GM21529 (cell line): ENCODE results near the gene MYLIP.

Source experiments
- ATAC-seq: cut with Tn5 transposase; IDR thresholded peaks from one replicate; pipeline ENCODE4 v1.9.1; 2021; ENCODE audit not compliant: unreplicated experiment

MYLIP gene

DNA sequence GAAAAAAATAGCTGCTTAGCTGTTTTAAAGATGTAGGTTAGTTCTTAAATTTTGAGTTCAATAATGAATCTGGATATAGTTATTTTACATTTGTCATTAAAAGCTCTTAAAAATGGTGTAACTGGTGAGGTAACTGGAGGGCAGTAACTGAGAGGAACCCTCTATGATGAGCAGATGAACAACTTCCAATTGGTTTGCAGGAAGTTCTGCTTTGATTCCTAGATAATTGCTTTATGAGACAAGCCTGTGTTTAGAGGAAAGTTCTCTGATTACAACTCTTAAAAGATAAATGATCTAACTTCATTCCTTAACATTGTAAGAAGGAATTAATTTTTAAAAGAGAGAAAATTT, 8.5 kb downstream of the MYLIP start:
- ATAC-seq, result no peak

DNA sequence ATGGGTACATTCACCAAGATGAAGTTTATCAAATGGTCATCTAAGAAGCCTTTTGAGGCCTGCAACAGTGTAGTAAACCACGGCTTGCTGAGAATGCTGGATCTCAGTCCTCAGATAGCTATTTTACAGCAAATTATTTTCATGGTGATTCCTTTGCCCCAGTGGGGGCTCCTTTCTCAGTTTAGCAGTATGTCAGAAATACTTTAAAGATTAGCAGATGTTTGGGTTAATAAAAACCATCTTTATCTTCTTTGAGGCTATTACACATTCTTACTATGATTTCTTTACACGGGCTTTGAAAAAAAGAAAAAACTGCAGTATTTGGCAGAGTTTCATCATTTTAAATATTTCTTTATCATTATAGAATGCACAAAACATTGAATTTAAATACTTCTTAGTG, 10.7 kb downstream of the MYLIP start:
- no peak for ATAC-seq

DNA sequence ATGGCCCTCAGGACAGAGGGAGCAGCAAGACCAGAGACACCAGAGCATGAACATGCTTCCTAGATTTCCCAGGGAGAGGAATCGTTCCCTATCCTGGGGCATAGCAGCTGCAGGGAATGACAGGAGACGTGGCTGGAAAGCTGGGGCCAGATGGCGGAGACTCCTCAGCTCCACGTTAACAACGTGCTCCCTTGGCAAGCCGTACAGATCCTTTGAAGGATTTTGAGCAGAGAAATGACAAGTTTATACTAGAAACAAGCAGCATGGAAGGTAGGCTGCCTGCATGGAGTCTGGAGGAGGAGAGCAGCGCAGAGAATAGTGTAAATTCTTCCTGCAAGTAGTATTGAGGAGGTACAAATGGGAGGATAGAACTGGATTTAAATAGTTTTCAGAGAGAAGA, 11.7 kb downstream of the MYLIP start:
- ATAC-seq, result no peak

DNA sequence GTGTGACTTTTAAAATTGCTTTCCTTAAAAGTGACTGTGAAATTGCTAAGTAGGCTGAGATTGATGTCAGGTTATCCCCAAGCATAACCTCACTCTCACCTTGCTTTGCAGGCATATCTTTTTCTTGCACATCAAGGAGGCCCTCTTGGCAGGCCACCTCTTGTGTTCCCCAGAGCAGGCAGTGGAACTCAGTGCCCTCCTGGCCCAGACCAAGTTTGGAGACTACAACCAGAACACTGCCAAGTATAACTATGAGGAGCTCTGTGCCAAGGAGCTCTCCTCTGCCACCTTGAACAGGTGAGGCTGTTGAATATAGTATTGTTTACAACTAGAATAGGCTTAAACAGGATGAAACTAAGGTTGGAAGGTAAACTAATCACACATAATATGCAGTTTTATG, 12.6 kb downstream of the MYLIP start:
- ATAC-seq, result no peak

DNA sequence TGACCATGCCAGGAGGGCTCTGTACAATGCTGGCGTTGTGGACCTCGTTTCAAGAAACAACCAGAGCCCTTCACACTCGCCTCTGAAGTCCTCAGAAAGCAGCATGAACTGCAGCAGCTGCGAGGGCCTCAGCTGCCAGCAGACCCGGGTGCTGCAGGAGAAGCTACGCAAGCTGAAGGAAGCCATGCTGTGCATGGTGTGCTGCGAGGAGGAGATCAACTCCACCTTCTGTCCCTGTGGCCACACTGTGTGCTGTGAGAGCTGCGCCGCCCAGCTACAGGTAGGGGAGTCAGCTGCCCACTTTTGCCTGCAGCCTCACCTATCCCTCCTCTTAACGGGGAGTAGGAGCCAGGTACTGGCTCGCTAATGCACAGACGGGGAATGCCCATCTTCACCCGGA, 16.2 kb downstream of the MYLIP start:
- no peak for ATAC-seq

DNA sequence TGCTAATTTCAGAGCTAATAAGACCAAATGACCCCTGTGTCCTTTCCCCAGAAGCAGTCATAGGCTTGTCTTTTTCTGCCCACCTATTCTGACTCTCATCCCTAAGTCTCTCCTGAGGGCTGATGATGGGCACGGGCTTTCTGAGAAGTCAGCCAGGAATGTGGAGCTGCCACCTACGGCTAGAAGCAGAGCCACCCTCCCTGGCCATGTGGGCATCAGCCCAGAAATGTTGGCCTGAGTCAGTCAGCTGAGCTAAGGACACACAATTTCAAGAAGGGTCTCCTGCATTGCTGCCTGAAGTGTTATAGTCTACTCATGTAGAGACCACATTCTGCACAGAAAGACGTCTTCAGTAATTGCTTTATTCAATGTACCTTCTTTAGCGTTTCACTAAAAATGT, 17.1 kb downstream of the MYLIP start:
- no peak for ATAC-seq

DNA sequence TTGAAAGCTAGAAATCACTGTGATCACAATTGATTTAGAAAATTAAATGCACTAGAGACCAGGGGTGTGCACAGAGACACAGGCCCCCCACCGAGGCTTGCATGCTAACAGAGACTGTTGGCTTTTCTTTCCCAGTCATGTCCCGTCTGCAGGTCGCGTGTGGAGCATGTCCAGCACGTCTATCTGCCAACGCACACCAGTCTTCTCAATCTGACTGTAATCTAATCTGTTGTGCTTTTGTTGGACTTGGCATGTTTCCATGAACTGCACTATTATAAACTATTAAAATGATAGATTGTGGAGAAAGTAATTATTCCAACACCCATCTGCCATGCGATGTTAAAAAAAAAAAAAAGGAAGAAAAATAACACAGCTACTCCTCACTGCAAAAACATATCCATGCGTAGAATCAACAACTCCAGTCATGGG, 17.7 kb downstream of the MYLIP start:
- ATAC-seq, result no peak

DNA sequence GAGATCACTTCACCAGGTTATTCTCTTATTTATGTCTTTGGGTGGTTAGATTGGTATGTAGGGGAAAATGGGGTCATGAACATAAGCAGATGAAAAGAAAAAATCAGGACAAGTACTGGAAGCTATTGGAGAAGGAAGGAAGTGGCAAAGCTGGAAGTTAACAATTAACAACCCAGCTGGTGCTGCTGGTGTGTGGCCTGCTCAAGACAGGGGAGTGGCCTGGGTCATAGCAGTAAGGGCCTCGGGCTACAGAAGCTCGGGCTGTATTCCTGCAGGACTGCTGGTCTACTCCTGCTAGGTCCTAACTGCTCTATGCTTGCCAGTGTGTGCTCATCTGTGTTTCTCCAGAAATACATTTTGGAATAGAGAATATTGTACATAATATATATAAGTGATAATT, 19.6 kb downstream of the MYLIP start:
- ATAC-seq, result no peak

DNA sequence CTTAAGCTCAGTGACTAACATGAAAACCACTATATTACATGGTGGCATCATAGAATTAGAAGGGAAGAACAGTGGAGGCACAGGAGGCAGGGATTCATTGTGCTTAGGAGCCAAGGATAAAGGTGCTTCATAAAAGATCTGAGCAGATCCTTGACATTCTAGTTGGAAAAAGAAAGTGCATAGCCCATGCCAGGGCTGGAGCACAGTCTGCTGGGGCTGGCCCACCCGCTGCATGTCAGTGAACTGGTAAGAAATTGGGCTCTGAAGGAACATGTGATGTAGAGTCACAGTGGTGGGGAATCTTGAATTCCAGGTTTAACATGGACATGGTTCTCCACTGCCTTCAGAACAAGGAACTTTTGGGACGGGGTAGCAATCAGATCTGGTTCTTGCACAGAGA, 20.4 kb downstream of the MYLIP start:
- ATAC-seq, result no peak

DNA sequence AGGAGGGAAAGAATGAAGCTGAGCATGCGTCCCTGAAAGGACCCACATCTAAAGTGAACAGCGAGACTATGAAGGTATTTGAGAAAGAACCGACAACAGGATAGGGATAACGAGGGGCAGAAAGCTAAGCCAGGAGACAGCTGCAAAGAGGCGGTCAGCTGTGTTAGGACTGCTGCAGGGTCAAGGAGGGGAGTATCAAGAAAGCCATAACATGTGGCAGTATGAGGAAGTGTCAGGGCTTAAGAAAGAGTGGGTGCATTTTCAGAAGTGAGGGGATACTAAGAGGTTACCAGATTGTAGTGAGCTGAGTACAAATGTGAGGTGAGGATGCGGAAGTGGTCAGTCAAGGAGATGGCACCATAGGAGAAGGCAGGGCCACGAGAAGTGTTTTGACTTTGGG, 21.2 kb downstream of the MYLIP start:
- no peak for ATAC-seq

DNA sequence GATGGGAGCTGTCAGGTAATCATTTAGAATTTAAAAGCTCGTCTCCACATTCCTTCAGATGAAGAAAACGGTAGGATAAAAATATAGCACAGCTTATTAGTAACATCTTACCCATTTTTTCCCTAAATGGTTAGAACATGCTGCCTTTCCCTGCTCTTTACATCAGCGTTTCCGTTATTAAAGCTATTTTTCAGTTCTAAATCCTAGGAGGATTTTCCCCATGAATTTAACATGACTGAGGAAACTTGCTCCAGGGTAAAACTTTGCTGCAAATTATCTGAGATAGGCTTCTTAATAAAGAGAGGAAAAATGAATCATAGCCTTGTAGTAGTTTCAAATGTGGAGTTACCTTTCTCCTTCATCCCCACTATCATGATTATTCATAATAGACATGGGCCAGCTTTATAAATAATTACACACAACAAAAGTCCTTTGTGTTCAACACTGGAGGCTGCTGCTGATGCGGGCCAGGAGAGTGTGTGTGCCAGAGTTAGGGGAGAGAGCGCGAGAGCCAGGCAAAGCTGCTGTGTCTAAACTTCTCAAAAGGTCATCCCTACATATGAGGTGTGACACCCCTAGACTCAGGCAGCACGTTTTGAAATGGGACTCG, 24.4 kb downstream of the MYLIP start:
- ATAC-seq, result no peak

DNA sequence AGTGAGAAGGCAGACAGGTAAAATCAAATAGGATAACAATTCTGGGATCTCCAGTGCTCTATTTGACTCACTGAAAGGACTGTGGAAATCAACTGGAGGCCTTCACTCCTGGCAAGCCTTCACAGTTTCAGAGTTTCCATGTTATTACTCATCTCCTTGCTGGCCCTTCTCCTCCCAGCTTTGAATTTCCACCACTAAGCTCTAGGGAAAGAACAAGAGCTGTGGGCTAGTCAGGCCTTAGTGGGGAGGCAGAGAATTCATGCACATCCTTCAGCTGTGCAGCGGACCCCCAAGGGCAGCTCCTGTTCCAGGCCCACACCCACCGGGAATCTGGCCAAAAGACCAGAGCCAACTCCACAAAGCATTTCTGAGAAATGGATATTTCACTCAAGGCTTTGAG, 26.0 kb downstream of the MYLIP start:
- no peak for ATAC-seq

DNA sequence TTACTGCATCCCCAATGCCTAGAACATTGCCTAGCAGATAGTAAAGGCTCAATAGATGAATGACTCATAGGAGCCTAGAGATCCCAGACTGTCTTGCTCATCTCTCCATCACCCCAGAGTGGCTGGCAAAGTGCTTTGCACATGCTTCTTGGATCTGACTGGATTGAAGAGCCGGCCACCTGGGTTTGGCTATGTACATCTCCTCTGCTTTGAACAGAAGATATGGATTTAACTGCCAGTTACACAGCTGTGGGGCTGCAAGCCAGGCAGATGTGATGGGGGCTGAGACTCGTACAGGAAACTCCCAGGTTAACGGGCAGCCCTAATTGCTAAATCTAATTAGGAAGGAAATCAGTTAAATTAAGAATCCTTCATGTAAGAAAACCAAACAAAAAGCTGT, 28.6 kb downstream of the MYLIP start:
- ATAC-seq, result no peak

DNA sequence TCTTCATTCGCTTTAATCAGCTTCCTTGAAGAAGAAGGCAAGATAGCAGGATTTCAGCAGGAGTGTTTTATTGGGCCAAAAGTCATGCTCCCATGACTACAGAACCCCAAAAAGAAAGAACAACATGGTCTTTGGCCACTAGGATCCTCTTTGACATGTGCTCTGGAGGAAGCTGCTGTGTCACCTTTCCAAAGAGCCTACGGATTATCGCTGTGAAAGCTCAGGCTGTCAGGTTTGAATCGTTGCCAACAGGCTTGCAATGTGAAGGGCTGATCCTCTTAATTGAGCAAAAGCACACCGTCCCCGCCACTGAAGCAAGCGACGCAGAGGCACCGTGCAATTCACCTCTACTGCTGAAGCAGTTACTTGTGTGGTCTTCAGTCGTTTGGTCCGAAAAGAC, 29.0 kb downstream of the MYLIP start:
- no peak for ATAC-seq

DNA sequence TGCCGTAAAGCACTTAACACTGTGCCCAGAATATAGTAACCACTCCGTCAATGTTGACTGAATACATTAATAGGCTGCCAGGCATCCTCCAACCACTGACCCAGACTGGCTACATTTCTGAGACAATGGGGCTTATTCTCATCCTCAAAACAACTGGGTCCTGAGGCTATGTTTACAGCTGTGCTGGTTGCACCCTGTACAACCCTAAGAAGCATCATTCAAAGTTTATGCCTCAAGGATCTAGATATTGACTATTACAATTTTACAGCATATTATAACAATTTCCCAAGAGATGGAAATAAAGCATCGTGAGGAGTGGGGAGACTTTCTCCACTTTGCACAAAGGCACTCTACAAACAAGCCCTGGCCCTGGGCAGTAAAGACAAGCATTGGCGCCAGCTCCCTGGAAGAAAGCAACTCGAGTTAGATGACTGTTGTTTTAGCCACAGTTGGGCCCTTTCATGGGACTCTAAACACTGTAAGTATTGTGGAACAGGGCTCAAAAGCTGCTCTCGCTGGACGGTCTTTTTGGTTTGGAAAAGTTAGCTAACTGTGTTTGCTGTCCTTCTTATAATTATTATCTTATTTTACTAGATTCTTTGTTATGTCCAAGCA, 30.2 kb downstream of the MYLIP start:
- no peak for ATAC-seq

DNA sequence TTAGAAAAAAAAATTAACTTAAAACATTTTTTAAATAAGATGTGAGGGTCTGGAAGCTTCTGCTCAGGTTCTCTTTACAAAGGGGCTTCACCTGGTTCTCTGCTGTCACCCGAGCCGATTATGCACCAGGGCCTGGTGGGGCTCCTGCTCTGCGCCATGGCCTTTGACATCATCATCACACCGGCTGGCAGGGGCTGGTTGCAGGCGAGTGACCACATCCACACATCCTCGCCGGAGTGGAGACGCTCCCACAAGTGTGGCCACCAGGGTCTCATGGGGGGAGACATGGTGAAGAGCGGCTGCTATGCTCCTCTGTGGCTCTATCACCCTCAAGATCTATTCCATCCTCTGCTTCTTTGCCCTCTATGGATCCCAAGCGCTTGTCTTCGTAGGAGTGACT, 31.9 kb downstream of the MYLIP start:
- ATAC-seq, result no peak

DNA sequence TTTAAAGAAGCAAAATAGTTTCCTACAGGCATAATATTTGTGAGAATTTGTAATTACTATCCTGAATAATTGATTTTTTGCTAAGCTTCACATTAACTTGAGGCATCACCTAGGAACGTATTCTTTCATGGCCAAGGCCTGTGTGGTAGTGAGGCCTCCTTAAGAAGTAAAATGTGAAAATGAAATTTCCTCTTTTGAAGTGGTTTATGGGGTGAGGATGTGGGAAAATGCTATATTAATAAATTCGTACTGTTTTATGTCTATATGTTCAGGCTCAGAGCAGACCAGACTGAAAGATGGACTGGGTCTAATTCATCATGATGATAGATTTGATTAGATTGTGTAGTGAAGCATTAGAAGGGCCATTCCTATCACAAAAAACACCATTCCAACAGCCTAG, 33.1 kb downstream of the MYLIP start:
- no peak for ATAC-seq

DNA sequence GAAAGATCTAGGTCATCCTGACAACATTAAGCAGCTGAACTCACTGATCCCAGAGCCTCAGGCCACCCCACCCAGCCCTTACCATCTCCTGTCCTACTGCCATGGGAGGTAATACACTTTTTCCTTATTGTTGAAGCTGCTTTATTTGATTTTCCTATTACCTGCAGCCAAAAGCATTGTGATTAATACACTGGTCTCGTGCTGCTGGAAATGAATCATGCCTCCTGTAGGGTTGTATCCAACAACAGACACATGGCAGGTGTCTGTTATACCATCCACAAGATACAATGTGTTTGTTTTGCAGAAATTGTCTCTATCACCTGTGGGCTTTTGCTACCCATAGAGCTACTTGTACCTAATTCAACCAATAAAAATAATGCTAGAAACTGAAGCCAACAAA, 34.2 kb downstream of the MYLIP start:
- no peak for ATAC-seq

DNA sequence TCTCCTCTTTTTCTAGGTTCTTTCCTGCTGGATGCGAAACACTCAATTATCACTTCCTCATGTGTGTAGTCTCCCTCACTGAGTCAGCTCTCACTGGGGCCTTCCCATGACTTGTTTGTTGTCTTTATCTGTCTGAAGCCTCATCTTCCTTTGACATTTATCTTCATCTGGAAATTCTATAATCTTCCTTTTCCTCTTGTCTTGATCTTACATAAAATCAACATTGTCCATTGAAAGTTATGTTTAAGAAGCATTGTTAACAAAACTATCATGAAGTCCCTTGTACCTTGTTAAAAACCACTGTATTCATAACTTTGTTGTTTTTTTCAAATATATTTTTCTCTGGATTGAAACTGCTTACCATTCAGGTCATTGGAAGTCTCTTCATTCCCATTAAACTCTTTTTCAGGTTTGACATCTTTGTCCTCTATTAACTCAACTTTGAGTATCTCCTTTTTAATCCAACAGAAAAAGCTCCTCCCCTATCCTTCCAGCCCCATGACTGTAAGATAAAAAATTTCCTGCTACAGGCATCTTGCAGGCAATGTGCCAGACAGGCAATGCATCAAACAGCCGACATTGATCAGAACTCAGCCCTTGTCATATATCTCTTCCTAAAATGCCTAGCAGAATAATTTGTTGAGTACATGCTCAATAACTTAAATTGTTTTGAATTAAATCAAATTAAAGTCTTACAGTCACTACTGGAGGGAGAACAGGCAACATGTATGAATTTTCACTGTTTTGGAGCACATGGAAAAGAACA, 34.8 kb downstream of the MYLIP start:
- no peak for ATAC-seq

DNA sequence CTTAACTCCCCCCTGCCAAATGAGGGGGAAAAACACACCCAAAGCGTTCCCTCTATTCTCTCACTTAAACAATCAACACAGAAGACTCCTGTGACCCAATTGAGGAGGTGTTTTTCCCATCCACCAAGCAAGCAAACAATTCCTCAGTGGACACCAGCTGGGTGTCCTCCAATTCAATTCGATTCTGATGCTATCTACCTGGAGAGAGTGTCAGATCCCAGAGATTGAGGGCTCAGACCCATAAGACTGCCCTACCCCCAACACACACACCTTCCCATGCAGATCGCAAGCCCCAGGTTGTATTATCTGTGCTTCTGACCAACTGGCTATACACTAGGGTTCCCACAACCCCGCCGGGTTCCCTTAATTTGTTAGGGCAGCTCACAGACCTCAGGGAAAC, 36.8 kb downstream of the MYLIP start:
- ATAC-seq, result no peak

DNA sequence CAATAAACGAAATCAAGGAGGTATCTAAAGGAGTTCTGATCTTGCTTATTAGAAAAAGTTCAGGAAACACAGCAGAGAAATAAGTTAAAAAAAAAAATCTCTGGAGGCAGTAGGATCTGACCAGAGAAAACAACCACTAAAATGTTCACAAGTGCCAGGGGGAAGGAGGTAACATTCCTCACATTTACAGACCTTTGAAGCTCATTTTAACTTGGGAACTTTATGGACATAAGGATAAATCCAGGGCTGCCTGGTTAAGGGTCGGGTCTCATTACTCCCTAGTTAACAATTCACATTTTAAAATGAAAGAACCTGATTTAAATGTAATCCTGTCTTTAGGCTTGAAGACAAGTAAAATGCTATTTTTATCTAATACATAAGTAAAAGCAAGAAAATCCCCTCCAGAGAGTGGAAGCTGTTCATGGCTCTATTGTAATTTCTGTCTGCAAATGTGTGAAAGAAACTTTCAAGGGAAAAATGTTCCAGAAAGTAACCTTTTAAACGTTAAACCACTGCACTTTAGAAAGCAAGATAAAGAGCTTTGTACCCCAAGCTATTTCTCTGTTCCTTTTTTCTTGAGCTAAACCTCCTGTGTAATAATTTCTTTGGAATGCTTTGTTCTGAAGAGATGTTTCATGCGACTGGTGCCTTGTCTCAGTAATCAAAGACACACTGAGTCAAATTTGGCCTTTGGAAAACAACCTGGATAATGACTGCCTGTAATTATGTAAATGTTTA, 38.2 kb downstream of the MYLIP start:
- ATAC-seq, result no peak

DNA sequence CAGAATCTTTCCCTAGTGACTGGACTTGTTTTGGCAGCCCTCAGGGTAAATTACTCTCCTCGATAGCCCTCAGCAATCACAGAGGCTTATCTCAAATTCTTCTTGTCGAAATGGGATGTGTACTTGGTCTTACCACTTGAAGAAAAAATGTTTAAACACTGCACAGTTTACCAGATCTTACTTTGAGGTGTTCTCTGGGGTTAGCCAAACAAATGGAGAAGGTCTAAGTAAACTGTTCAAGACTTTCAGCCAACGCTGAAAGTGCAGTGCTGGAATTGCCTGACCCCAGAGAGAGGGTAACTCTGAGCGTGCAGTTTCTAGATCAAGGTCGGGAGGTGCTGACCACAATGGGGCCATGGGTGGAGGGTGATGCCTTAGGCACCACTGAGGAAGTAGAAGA, 39.2 kb downstream of the MYLIP start:
- ATAC-seq, result no peak
